ENCODE measurements around the gene ZDHHC14. TPM values are rescaled to one million over a fixed set of nuclear protein-coding genes. Genes with fewer than 3 reads are reported as not detected.

ZDHHC14 gene
- total and polyA plus RNA-seq, 2 of the 8 experiments (the other 6 are each of a cell fraction or from before 2014, with no cell fraction given): 2.9 to 5.3 TPM

DNA sequence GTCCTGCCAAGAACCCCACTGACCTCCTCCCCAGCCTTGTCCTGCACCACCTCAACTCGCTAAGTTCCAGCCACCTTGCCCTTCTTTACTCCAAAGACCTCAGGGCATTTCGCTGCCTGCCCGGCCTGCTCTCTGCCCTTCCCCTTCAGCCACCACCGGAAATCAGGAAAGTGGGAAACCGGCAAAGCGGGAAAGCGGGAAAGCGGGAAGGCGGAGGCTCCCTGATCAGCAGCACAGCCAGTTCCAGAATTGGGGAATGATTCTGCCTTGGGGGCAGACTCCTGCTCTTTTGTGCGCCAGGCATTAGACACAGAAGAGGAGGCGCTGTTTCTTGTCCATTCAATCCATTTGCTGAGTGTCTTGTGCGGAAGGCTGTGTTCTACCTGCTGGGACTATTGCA, 111.3 kb downstream of the ZDHHC14 start:
- Histone ChIP-seq H3K18ac (ENCODE audit: extremely low read depth, low read length) (no peak overlapping the region), H3K56ac (replicated peaks; ENCODE audit: insufficient read length, low read depth, low read length) (no peak overlapping the region), H3K4ac (replicated peaks; ENCODE audit: insufficient read length, low read depth, low read length) (no peak overlapping the region), H3K9ac (replicated peaks in 1 of 4; ENCODE audit: extremely low read depth in 1 of 4, low read depth in 3 of 4, low read length in 3 of 4) (no peak overlapping the region), H3K23ac (ENCODE audit: insufficient read length) (no peak overlapping the region), H4K8ac (ENCODE audit: extremely low read depth, insufficient read depth, low read length) (peak overlapping the region; percentile 6; the same call in 1 of the 2 replicates), H3K36me3 (ENCODE audit: control insufficient read depth in 2 of 4, insufficient read depth in 4 of 4, low read length in 3 of 4) (no peaks in the 10 kb centered on the region; a peak in 1 of 8 replicates), H3K4me3 (ENCODE audit: extremely low read depth in 1 of 4, insufficient read depth in 2 of 4, low read depth in 3 of 4, low read length in 4 of 4) (no peak overlapping the region), H4K91ac (replicated peaks; ENCODE audit: insufficient read length, low read length) (peak overlapping the region; percentile 20), H3K27me3 (replicated peaks in 1 of 4; ENCODE audit: control insufficient read depth in 3 of 4, extremely low read depth in 1 of 4, insufficient read depth in 3 of 4, low read length in 3 of 4) (no peaks in the 10 kb centered on the region), H3K79me1 (ENCODE audit: low read depth, low read length) (no peaks in the 10 kb centered on the region), H2AK5ac (ENCODE audit: low read depth, low read length) (no peak overlapping the region), H3K23me2 (ENCODE audit: low read depth, low read length) (no peaks in the 10 kb centered on the region), H3K9me3 (ENCODE audit: insufficient read depth in 2 of 2, low read depth in 1 of 2, low read length in 1 of 2) (no peaks in the 10 kb centered on the region), H3K4me2 (ENCODE audit: insufficient read depth in 1 of 2, low read depth in 2 of 2, low read length in 2 of 2) (no peak overlapping the region), H3K14ac (ENCODE audit: insufficient read length) (no peak overlapping the region), H2BK5ac (ENCODE audit: low read depth, low read length) (peak overlapping the region; percentile 56; the same call in 1 of the 2 replicates), H2AFZ (ENCODE audit: low read length) (no peak overlapping the region), H2BK15ac (ENCODE audit: low read length) (no peak overlapping the region), H4K5ac (ENCODE audit: insufficient read length, low read depth, low read length) (no peak overlapping the region), H2BK120ac (replicated peaks; ENCODE audit: low read depth, low read length) (no peak overlapping the region), H2BK12ac (ENCODE audit: low read depth, low read length) (0 out of 2 replicates have a peak overlapping the region, but pooled peaks have one; percentile 39), H2BK20ac (ENCODE audit: low read length) (no peak overlapping the region), H3K27ac (ENCODE audit: low read depth, low read length) (no peak overlapping the region), H4K20me1 (replicated peaks in 1 of 2; ENCODE audit: control insufficient read depth in 1 of 2, insufficient read depth in 2 of 2, low read length in 2 of 2) (no peaks in the 10 kb centered on the region), H3K79me2 (ENCODE audit: control insufficient read depth in 1 of 2, insufficient read depth in 2 of 2, low read length in 2 of 2) (no peaks in the 10 kb centered on the region), H3K4me1 (replicated peaks in 1 of 4; ENCODE audit: control insufficient read depth in 3 of 4, insufficient read depth in 4 of 4, low read length in 3 of 4) (peaks cover 0 to 14% (median 4%) of the 10 kb centered on the region in 4 experiments; a peak in 6 of 7 replicates)
- TF ChIP-seq, protein P1, sequence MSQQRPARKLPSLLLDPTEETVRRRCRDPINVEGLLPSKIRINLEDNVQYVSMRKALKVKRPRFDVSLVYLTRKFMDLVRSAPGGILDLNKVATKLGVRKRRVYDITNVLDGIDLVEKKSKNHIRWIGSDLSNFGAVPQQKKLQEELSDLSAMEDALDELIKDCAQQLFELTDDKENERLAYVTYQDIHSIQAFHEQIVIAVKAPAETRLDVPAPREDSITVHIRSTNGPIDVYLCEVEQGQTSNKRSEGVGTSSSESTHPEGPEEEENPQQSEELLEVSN (IDR thresholded peaks at IDR 0.05): peak; percentile 60; the same call in 1 of the 2 replicates
- TF ChIP-seq, protein P2, sequence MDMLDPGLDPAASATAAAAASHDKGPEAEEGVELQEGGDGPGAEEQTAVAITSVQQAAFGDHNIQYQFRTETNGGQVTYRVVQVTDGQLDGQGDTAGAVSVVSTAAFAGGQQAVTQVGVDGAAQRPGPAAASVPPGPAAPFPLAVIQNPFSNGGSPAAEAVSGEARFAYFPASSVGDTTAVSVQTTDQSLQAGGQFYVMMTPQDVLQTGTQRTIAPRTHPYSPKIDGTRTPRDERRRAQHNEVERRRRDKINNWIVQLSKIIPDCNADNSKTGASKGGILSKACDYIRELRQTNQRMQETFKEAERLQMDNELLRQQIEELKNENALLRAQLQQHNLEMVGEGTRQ (IDR thresholded peaks at IDR 0.05; ENCODE audit: low read length): no peak
- no peak for TF ChIP-seq EP300 (IDR thresholded peaks at IDR 0.05; ENCODE audit: borderline replicate concordance in 1 of 2, low read depth in 2 of 2, low read length in 2 of 2)
- TF ChIP-seq RBBP5 (IDR thresholded peaks at IDR 0.05; ENCODE audit: borderline replicate concordance, low read depth, low read length): no peak
- TF ChIP-seq CTBP2 (IDR thresholded peaks at IDR 0.05; ENCODE audit: borderline replicate concordance, insufficient read depth, insufficient read length, low read length): no peak
- CTCF ChIA-PET (ENCODE audit: partially characterized antibody): interaction anchor here (1.2 to 1.3 kb wide), 2 partner anchors 30 to 89 kb away, joined by 3 to 6 read pairs; no protein-coding TSS in a partner anchor
- no peak for DNase-seq (ENCODE audit: low read depth in 1 of 2, low spot score in 2 of 2)
- WGBS, 2 experiments (ENCODE audit: extremely low coverage in 1 of 2, insufficient coverage in 1 of 2, insufficient read length in 1 of 2, insufficient replicate concordance in 2 of 2, low coverage in 1 of 2, low lambda C conversion rate in 2 of 2, missing lambda C conversion rate in 1 of 2): 88% methylated on average over 12 of the region's 12 CpGs; no CpG with 5 or more reads in 1 of the 2 experiments
- POLR2A ChIA-PET (ENCODE audit: partially characterized antibody): no interaction called here
- no peak for FAIRE-seq
